Right ventricle myocardium superior (tissue), 1 donor: ENCODE measurements around the gene RHOG. TPM values are rescaled to one million over a fixed set of nuclear protein-coding genes. Genes with fewer than 3 reads are reported as not detected.
"Not testable (repeated sequence)": the region's sequence is repeated elsewhere in the genome, so short reads cannot be mapped to it uniquely, and the experiment has no call there.

ENCODE experiments used
- ATAC-seq: fragments of 200-7000 bp; cut with Tn5 transposase; one replicate; pipeline ENCODE4 v1.9.1; 2020; ENCODE audit warnings: mild to moderate bottlenecking; ENCODE audit not compliant: poor library complexity
- DNase-seq: peaks from one replicate; pipeline ENCODE4 v3.0.0-alpha.2; 2020
- intact Hi-C: fragments of 100-400 bp; cut with DNase I; formaldehyde crosslinking; loops from one replicate; pipeline ENCODE4 v1.11.2; 2022
- total RNA-seq: library from RNA; stranded (reverse); fragmentation: NEBNext Ultra II Directional; extraction: Animal tissue kit (Norgen Biotek cat#: 25700); gene quantifications from one replicate; pipeline ENCODE4 v1.2.1, GENCODE V29; 2021
- donor health status: DM: no; HTN: yes; CAD: no; lungs with severe emphysema.

The RHOG gene
- total RNA-seq, 1 donor from 2014 or later: 22.3 TPM

DNA sequence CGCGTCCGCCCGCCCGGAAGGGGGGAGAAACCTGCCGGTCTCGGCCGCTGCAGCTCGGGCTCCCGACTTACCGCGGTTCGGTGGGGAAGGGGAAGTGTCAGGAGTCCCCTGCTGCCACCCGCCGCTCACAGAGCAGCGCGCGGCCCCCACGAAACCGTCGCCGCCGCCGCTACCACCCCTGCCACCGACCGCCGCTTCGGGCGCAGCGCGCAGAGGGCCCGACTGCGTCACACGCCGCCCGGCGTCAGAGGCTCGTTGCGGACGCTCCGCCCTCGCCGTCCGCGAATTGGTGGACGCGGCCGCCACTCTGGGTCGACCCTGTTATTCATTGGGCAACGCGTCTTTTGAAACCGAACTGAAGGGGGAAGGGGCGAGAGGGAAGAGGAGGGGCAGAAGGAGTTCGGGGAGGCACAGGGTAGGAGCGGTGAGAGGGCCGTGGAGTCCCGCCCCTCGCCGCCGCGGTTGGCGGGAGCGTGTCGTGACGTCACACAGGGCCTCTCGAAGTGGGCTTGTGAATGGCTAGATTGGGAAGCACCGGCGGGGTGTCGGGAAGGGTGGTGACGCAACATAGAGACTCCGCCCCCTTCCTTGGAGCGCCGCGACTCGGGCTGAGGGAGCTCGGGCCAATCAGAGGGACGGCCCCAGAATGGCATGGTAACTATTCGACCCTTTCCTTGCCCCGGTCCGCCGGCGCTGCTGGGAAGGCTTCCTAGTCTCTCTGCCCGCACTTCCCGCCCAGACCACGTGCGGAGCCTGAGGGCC lies 43.2 kb downstream of the RHOG start, which contains the start of gene NUP98:
NUP98 (minus strand) TSS at position 226 of the 762 bp plus-strand sequence. CDS start 15,437 bp downstream, outside the sequence.
- peak; percentile 94 for ATAC-seq
- intact Hi-C loops: no loop called here
- peak; percentile 100 for DNase-seq

DNA sequence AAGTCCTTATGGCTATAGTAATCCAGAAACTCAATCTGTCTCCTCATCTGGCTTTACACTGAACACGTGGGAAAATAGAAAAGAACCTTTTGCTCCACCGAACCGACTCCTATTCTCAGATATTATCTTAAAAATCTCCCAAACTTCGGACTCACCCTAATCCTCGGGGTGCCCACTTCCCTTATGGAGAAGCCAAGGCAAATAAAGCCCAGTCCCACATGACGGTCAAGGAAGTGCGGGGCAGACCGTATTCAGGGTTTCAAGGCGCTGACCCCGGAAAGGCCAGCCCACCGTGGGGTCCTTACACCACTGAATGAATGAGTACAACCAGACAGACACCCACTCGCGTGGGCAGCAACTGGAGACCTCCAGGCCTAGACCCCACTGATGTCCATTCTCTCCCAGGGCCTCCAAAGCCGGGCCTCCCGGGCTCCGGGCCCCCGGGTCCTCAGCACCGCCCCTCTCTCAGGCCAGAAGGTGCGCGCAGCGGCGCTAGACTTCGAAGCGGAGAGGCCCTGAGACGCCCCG lies 43.9 kb downstream of the RHOG start:
- no peak for DNase-seq
- intact Hi-C loops: no loop called here
- ATAC-seq: peak; percentile 52

DNA sequence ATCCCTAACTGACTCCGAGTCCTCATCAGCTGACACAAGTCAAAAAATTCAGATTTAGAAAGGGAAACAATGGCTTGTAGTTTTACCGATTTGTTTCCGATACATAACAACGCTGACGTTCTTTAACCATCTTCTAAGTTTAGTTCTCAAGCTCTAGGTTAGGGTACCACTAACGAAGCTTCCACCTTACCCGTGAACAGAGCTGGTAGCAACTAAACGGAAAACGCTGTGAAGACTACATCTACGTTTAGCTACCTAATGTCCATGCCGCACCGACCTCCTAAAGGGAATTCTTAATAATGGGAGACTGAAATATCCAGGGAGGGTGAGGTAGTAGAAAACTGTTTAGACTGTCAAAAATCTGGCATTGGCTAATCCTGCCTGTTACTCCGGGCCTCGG lies 44.4 kb downstream of the RHOG start:
- intact Hi-C loops: no loop called here
- no peak for ATAC-seq
- DNase-seq: no peak

GRCh38 chr11:3796002-3796311 lies 44.8 kb downstream of the RHOG start:
- DNase-seq (no peak), ATAC-seq (no peak)
- intact Hi-C loops: no loop called here

DNA sequence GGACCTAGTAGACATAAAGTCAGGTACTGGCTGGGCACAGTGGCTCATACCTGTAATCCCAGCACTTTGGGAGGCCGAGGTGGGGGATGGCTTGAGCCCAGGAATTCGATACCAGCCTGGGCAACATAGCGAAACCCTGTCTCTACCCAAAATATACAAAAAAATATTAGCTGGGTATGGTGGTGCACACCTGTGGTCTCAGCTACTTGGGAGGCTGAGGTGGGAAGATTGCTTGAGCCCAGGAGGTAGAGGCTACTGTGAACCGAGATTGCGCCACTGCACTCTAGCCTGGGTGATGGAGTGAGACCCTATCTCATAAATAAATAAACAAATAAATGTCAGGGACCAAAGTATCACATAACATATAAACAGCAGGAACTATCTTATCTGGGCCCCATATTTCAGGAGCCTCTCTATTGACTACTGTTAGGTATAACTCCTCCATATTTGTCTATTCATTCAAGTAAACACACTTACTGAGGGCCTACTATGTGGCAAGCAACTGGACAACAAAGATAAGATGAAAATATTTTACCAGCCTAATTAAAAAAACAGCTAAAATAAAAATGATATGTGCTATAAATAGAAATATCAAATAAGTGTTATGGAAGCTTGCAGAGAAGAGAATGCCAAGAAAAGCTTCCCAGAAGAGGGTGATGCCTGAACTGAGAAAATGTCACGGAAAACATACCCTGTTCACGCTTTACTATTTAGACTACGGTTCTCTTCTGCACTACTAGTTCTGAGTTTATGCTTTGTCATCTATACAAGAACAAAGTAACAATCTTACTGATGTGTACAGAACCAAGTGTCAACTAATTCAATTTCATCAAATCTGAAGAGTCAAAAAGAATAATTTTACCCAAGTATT lies 45.4 kb downstream of the RHOG start:
- ATAC-seq (no peak), DNase-seq (no peak)
- intact Hi-C loops: no loop called here

GRCh38 chr11:3794387-3794786 lies 46.4 kb downstream of the RHOG start:
- ATAC-seq, DNase-seq, intact Hi-C loops: not testable (repeated sequence)

- no peak for ATAC-seq
- intact Hi-C loops: no loop called here
- no peak for DNase-seq
Measured at GRCh38 chr11:3786781-3787428, 53.9 kb downstream of the RHOG start.

DNA sequence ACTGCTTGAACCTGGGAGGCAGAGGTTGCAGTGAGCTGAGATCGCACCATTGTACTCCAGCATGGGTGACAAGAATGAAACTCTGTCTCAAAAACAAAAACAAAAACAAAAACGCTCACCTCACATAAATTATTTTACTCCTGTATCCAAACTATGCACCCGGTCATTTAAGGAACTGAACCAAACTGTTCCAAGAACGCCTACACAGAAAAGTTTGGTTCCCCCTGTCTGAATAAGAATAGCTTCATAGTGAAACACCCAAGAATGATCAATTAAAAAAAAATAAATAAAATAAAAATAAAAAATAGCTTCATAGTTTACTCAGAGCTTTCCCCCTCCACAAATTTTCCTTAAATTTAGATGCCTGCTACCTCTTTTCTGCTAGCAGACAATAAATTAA lies 57.1 kb downstream of the RHOG start:
- intact Hi-C loops: no loop called here

GRCh38 chr11:3782963-3783362 lies 57.8 kb downstream of the RHOG start:
- intact Hi-C loops: no loop called here
- no peak for ATAC-seq
- no peak for DNase-seq

More for the DNA sequence above, 57.1 kb downstream of the RHOG start:
- ATAC-seq (no peak), DNase-seq (no peak)

DNA sequence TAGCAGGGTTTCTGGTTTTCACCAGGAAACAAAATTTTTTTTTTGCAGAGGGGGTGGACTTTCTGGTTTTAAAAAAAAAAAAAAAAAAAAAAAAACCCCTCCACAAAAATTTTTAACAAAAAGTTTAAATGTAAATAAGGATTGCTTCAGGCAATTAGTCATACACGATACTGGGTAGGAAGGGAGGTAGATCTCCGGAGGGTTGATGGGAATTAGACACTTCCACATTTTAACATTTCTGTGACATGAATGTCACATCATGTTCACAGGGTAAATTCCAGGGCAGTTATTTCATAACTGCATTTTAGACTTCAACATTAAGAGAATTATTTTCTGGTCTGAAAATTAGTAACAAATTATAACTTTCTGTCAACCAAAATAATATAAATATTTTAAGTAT lies 59.3 kb downstream of the RHOG start:
- ATAC-seq: no peak
- intact Hi-C loops: no loop called here
- DNase-seq: no peak

Other genes starting within 250 kb of the RHOG start
- 4.7 TPM for gene ART5, start 199.0 kb downstream of the RHOG start, total RNA-seq
- 2.3 TPM for gene ART1, start 195.8 kb downstream of the RHOG start, total RNA-seq
- 1.6 TPM for gene CHRNA10, start 169.6 kb downstream of the RHOG start, total RNA-seq
- 43.2 TPM for gene NUP98, start 43.4 kb downstream of the RHOG start, total RNA-seq
- 26.8 TPM for gene PGAP2, start 32.4 kb downstream of the RHOG start, total RNA-seq
- 27.5 TPM for gene STIM1, start 14.7 kb upstream of the RHOG start, total RNA-seq